Nephron progenitor cell (in vitro differentiated cells): Measurements from ENCODE around the gene HIPK2.
A peak's percentile ranks its signal among the peaks of the same experiment; 100 is the strongest.

Source experiments
- DNase-seq: peaks from one replicate; pipeline ENCODE4 v3.0.0; 2021
- H3K27ac Mint-ChIP-seq: 2 replicates; pipeline ENCODE4 v1.8.0; 2021; ENCODE audit warnings: mild to moderate bottlenecking, moderate library complexity, mixed read lengths
- H3K27me3 Mint-ChIP-seq: 2 replicates; pipeline ENCODE4 v1.8.0; 2021; ENCODE audit warnings: mild to moderate bottlenecking, low read depth, mixed read lengths; ENCODE audit not compliant: poor library complexity
- H3K36me3 Mint-ChIP-seq: 2 replicates; pipeline ENCODE4 v1.8.0; 2021; ENCODE audit warnings: low read depth, mixed read lengths
- H3K4me1 Mint-ChIP-seq: 2 replicates; pipeline ENCODE4 v1.8.0; 2021; ENCODE audit warnings: mixed read lengths
- H3K4me3 Mint-ChIP-seq: 2 replicates; pipeline ENCODE4 v1.8.0; 2021; ENCODE audit warnings: mild to moderate bottlenecking, moderate library complexity, mixed read lengths
- H3K9me3 Mint-ChIP-seq: 2 replicates; pipeline ENCODE4 v1.8.0; 2021; ENCODE audit warnings: mild to moderate bottlenecking, moderate library complexity, mixed read lengths
- TF ChIP-seq, protein P1 (sequence below): fragments of 200-600 bp; sonication (generic); IDR thresholded peaks from 2 replicates; pipeline ENCODE4 v1.5.0; 2021; ENCODE audit warnings: antibody characterized with exemption

HIPK2 gene

GRCh38 chr7:139627831-139628230, 150.0 kb downstream of the HIPK2 start:
- Mint-ChIP-seq H3K36me3 (peaks cover 82% of the 10 kb centered on the region), H3K4me3 (no peak overlapping the region), H3K4me1 (peaks cover 21% of the 10 kb centered on the region), H3K27ac (no peak overlapping the region), H3K27me3 (no peaks in the 10 kb centered on the region), H3K9me3 (peaks cover 3% of the 10 kb centered on the region)
- TF ChIP-seq, protein P1, sequence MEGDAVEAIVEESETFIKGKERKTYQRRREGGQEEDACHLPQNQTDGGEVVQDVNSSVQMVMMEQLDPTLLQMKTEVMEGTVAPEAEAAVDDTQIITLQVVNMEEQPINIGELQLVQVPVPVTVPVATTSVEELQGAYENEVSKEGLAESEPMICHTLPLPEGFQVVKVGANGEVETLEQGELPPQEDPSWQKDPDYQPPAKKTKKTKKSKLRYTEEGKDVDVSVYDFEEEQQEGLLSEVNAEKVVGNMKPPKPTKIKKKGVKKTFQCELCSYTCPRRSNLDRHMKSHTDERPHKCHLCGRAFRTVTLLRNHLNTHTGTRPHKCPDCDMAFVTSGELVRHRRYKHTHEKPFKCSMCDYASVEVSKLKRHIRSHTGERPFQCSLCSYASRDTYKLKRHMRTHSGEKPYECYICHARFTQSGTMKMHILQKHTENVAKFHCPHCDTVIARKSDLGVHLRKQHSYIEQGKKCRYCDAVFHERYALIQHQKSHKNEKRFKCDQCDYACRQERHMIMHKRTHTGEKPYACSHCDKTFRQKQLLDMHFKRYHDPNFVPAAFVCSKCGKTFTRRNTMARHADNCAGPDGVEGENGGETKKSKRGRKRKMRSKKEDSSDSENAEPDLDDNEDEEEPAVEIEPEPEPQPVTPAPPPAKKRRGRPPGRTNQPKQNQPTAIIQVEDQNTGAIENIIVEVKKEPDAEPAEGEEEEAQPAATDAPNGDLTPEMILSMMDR = no peak
- no peak for DNase-seq

GRCh38 chr7:139626817-139627216, 151.0 kb downstream of the HIPK2 start:
- TF ChIP-seq, protein P1 = no peak
- H3K36me3 Mint-ChIP-seq = peaks cover 78% of the 10 kb centered on the region
- peaks cover 3% of the 10 kb centered on the region for H3K9me3 Mint-ChIP-seq
- no peak for DNase-seq
- H3K27me3 Mint-ChIP-seq = no peaks in the 10 kb centered on the region
- H3K4me3 Mint-ChIP-seq = no peak overlapping the region
- no peak overlapping the region for H3K27ac Mint-ChIP-seq
- peaks cover 21% of the 10 kb centered on the region for H3K4me1 Mint-ChIP-seq

DNA sequence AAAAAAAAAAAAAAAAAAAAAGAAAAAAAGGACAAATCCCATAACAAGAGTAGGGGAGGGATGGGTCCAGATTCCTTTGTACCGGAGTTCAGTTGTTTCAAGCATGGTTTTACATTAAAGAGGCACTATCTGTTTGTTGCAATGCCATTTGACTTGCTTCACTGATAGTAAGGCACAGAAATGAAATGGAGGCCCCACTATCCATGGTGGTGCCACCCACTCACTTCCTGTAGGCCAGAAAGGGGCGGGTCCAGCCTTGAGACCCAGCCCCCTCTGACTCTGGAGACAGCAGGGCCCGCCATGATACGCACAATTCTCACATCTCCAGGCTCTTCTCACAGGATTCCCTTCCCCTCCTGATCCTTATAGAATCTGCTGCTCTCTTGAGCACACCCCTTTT, 154.3 kb downstream of the HIPK2 start:
- DNase-seq = no peak
- peak overlapping the region; percentile 76 for H3K27ac Mint-ChIP-seq
- H3K4me1 Mint-ChIP-seq = peaks cover 21% of the 10 kb centered on the region
- TF ChIP-seq, protein P1 = no peak
- no peaks in the 10 kb centered on the region for H3K27me3 Mint-ChIP-seq
- no peaks in the 10 kb centered on the region for H3K9me3 Mint-ChIP-seq
- H3K4me3 Mint-ChIP-seq = no peak overlapping the region
- H3K36me3 Mint-ChIP-seq = peaks cover 59% of the 10 kb centered on the region

DNA sequence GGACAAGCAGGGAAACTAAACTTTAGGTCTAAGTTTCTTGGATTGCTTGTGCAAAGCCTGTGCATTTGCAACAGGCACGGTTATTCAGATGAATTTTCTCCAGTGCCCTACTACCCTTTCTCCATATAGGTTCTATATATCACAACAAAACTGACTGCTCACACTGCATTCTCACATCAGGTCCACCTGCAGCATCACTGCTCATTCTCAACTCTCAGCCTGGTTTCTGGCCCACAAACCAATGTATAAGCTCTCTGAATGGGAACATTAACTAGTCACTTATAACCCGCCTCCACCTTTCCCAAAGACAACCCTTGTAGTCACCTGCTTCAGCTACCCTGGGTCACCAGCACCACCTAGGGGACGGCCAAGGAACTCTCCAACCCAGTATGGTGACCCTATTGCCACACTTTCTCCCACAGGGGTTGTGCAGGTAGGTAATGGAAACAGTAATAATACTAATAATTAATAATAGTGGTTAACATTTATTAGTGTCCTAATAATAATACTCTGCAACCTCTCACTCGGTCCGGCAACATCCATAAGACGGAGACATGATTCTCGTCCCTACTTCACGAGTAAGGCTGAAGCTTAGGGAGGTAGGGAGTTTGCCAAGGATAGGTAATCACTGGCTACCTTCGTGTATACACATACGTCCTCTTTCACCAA, 157.0 kb downstream of the HIPK2 start:
- Mint-ChIP-seq H3K9me3 (no peaks in the 10 kb centered on the region), H3K4me3 (no peak overlapping the region), H3K36me3 (peaks cover 52% of the 10 kb centered on the region), H3K4me1 (peaks cover 21% of the 10 kb centered on the region), H3K27me3 (no peaks in the 10 kb centered on the region), H3K27ac (no peak overlapping the region)
- TF ChIP-seq, protein P1 = peak; percentile 82
- peak; percentile 62 for DNase-seq

GRCh38 chr7:139619367-139619657, 158.5 kb downstream of the HIPK2 start:
- Mint-ChIP-seq H3K9me3 (no peaks in the 10 kb centered on the region), H3K4me1 (peaks cover 8% of the 10 kb centered on the region), H3K36me3 (peaks cover 41% of the 10 kb centered on the region), H3K27me3 (no peaks in the 10 kb centered on the region), H3K4me3 (no peak overlapping the region), H3K27ac (no peak overlapping the region)
- TF ChIP-seq, protein P1 = no peak
- no peak for DNase-seq
